CD4-positive, alpha-beta T cell treated with Interleukin-2 at 100 ng/mL for 4 hours (primary cell): Measurements from ENCODE around the gene SMIM10L2A.
"Not testable (repeated sequence)": the region's sequence is repeated elsewhere in the genome, so short reads cannot be mapped to it uniquely, and the experiment has no call there.

Experiments used
- DNase-seq: peaks from one replicate; pipeline ENCODE4 v3.0.0-alpha.2; 2020; ENCODE audit warnings: low spot score

SMIM10L2A gene

DNA sequence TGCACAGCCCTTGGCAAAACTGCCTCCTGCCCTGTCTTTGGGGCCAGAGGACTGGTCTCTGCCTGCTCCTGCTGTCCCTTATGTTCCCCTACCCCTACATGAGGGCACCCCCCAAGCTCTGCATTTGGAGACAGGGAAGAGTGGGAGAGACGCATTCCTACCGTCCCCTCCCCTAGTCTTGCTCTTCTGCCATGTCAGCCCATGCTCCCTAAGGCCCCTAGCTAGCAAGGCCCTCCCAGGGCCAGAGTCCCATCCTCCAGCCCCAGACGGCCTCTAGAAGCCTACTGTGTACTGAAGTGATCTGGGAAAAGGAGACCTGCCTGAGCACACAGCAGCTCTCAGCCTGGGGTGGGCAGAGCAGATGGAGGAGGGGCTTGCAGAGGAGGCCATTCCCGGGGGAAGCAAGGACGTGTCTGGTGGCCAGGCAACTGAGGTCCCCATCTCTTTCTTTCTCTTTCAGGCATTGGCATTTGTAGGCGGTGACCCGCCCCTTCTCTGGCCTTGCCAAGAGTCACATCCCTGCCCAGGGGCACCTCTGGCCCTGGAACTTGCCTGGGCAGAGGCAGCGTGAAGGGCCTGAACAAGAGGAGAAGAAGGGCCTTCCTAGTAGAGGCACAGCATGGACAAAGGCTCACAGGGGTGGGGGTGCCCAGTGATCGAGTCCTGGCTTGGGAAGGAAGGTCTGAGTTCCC is 1.6 kb downstream of the SMIM10L2A start:
- DNase-seq = not testable (repeated sequence)

DNA sequence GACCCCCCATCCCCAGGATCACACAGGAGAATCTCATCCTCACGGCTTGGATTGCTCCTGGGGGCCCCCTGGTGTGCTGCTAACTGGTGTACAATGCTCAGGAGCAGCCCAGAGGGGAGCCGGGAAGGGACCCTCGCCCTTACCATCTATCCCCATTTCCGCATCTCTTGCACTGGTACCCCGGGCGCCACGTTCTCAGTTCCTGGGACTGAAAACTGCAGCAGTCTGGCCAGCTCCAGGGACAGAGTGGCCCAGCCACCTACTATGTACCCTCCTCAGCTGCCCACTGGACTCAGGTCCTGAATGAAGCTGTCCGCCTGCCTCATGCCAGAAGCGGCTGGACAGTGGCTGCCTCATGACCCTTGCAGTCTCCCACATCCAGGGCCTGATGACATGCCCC is 2.7 kb downstream of the SMIM10L2A start:
- DNase-seq = no peak

DNA sequence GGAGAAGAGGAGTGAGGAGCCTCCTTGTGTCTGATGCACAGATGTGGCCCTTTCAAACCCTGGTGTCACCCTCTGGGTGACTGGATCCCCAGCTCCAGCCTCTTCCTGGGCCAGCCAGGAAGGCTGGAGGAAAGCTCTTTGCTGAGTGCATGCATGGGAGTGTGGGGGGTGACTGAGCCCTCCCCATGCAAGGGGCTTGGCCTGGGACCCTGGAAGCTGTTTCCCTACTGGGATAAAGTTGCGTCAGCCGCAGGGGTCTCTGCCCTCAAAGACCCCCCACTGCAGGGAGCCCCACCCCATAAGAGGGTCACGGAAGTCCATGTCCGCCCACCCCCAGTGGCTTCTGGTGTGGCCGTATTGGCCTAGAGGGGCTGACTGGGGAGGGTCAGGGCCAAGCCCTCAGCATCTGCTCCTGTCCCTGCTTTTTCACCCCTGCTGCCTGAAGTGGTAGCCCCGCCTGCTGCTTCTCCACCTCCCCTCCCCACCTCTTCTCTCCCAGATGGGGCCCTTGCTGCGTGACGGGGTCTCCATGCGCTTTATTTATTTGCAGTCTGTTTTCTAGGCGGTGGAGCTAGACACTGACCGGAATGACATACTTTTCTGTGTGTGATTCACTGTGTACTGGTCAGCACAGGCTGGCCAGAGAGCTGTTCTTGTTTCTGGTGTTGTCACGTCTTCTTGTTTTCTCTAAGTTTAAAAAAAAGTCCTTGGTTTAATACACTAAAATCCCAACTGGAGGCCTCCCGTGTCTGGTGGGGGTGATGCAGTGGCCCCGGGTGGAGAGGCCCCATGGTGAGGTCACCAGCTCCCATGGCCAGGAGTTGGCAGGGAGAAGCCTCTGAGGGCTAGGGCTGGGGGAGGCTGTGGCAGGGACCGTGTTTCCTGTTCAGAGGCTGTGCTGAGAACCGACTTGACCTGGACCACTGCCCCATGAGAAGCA is 3.6 kb downstream of the SMIM10L2A start:
- DNase-seq = no peak

DNA sequence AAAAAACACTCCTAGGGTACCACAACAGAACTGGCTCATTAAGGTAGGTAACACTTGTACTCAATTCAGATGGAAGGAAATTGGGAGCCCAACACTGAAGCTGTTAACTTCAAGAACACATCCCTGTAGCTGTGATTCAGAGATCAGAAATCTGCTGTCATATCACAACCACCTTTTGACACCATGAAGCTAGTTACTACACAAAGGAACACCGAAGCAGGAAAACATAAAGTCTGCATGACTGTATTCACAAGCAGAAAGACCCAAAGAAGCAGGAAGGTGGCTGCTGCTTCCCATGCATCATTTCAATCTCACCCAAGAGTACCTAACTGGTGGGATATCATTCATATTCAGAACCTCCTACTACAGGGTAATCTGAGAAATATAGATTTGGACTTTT is 7.7 kb downstream of the SMIM10L2A start:
- DNase-seq = no peak

DNA sequence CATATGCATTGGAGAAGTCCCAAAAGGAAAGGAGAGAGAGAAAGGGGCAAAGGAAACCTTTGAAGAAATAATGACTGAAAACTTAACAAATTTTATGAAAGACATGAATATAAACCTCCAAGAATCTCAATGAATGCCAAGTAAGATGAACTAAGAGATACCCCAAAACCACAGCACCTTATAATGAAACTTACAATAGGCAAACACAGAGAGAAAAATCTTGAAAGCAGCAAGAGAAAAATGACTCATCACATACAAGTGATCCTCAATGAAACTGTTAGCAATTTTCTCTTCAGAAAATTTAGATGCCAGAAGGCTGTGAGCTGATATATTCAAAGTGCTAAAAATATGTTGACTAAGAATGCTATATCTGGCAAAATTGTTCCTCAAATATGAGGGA is 10.1 kb downstream of the SMIM10L2A start:
- DNase-seq = no peak

DNA sequence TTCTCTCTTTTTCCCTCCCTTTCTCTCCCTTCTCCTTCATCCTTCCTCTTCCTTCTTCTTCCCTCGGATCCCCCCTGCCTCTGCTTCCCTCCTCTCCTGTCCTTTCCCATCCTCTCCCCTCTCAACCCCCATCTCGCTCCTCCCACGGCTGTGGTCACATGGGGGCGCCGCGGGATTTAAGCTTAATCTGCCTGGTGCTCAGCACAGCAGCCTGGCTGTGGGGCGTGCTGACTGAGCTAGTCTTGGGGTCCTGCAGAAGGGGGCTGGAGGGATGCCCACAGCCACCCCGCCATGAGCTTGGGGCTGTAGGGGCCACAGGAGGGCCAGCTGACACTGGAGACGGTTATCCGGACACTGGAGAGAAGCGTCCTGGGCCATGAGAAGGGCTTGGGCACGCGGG is 10.7 kb downstream of the SMIM10L2A start:
- DNase-seq = no peak

DNA sequence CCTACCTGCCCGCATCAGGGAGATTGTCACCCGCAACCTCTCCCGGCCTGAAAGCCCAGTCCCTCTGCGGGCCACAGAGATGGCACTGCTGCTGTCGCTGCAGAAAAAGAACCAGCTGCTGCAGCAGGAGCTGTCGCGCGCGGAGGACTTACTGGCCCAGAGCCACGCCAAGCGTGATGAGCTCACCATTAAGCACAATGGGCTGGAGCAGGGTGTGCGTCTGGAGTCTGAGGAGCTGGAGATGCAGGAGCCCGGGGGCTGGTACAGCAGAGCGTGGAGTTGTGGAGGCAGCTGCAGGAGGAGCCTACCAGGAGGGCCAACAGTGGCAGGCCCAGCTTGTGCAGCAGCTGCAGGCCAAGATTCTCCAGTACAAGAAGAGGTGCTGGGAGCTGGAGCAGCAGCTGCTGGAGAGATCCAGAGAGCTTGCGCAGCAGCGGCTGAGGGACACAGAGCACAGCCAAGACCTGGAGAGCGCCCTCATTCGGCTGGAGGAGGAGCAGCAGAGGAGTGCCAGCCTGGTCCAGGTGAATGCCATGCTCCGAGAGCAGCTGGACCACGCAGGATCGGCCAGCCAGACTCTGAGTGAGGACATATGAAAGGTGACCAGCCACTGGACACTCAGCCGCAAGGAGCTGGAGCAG is 11.3 kb downstream of the SMIM10L2A start:
- DNase-seq = no peak

DNA sequence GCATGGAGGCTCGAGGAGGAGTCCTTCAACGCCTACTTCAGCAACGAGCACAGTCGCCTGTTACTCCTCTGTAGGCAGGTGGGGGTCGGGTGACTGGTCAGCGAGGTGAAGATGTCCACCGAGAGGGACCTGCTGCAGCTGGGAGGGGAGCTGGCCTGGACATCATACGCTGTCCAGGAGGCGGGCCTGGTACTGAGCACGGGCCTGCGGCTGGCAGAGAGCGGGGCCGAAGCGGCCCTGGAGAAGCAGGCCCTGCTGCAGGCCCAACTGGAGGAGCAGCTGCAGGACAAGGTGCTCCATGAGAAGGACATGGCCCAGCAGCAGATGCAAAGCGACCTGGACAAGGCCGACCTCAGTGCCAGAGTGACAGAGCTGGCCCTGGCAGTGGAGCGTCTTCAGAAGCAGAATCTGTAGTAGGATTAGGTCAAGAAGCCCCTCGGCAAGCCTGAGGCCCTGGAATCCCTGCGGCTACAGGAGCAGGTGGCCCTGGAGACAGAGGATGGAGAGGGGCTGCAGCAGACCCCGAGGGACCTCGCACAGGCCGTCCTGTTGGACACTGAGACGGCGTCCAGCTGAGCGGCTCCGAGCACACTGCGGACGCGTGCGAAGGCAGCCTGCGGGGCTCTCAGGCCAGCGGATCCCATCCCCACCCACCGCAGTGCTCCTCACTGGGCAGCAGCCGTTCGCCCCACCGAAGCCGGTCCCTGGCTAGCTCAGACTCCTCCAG is 11.9 kb downstream of the SMIM10L2A start:
- DNase-seq = no peak

DNA sequence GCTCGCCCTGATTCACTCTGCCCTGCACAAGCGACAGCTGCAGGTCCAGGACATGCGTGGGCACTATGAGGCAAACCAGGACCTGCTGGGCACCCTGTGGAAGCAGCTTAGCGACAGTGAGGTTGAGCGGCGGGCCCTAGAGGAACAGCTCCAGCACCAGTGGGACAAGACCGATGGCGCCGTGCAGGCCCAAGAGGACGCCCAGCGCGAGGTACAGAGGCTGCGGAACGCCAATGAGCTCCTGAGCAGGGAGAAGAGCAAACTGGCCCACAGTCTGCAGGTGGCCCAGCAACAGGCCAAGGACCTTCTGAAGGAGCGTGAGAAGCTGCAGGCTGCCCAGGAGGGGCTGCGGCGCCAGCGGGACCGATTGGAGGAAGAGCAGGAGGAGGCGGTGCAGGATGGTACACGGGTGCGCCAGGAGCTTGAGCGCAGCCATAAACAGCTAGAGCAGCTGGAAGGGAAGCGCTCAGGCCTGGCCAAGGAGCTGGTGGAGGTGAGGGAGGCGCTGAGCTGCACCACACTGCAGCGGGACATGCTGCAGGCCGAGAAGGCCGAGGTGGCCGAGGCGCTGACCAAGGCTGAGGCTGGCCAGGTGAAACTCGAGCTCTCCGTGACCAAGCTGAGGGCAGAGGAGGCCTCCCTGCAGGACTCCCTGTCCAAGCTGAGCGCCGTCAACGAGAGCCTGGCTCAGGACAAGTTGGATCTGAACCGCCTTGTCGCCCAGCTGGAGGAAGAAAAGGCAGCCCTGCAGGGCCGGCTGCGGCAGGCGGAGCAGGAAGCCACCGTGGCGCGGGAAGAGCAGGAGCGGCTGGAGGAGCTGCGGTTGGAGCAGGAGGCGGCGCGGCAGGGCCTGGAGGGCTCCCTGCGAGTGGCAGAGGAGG is 12.8 kb downstream of the SMIM10L2A start:
- no peak for DNase-seq

DNA sequence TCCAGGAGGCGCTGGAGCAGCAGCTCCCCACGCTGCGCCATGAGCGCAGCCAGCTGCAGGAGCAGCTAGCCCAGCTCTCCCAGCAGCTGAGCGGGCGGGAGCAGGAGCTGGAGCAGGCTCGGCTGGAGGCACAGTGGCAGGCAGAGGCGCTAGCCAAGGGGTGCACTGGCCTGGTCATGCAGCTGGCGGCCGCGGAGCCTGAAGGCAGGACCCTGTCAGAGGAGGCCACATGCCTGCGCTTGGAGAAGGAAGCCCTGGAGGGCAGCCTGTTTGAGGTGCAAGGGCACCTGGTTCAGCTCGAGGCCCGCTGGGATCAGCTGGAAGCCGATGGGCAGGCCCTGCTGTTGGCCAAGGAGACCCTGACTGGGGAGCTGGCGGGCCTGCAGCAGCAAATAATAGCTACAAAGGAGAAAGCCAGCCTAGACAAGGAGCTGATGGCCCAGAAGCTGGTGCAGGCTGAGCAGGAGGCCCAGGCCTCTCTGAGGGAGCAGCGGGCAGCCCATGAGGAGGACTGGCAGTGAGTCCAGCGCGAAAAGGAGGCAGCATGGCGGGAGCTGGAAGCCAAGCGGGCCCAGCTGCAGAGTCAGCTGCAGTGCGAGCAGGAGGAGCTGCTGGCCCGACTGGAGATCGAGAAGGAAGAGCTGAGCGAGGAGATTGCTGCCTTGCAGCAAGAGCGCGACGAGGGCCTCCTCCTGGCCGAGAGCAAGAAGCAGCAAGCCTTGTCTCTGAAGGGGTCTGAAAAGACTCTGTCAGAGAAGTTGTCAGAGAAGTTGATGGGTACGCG is 13.6 kb downstream of the SMIM10L2A start:
- no peak for DNase-seq

DNA sequence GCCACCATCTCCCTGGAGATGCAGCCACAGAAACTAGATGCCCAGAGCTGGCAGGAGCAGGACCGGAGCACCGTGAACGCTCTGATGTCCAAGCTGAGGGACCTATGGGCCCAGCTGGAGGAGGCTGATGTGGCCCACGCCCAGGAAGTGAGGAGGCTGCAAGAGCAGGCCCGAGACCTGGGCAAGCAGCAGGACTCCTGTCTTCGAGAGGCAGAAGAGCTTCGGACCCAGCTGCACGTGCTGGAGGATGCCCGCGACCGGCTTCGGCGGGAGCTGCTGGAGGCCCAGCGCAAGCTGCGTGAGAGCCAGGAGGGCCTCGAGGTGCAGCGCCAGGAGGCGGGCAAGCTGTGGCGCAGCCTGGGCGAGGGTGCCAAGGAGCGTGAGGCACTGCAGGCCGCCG is 14.2 kb downstream of the SMIM10L2A start:
- DNase-seq = no peak

DNA sequence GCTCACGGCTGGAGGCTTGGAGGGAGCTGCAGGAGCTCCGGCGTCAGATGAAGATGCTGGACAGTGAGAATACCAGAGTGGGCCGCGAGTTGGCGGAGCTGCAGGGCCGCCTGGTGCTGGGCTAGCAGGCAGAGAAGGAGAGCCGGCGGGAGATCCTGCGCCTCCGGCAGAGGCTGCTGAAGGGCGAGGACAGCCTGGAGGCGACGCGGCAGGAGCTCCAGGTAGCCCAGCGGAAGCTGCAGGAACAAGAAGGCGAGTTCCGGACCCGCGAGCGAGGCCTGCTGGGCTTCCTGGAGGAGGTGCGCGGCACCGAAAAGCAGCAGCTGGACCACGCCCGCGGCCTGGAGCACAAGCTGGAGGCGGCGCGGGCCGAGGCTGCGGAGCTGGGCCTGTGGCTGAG is 14.7 kb downstream of the SMIM10L2A start:
- no peak for DNase-seq

DNA sequence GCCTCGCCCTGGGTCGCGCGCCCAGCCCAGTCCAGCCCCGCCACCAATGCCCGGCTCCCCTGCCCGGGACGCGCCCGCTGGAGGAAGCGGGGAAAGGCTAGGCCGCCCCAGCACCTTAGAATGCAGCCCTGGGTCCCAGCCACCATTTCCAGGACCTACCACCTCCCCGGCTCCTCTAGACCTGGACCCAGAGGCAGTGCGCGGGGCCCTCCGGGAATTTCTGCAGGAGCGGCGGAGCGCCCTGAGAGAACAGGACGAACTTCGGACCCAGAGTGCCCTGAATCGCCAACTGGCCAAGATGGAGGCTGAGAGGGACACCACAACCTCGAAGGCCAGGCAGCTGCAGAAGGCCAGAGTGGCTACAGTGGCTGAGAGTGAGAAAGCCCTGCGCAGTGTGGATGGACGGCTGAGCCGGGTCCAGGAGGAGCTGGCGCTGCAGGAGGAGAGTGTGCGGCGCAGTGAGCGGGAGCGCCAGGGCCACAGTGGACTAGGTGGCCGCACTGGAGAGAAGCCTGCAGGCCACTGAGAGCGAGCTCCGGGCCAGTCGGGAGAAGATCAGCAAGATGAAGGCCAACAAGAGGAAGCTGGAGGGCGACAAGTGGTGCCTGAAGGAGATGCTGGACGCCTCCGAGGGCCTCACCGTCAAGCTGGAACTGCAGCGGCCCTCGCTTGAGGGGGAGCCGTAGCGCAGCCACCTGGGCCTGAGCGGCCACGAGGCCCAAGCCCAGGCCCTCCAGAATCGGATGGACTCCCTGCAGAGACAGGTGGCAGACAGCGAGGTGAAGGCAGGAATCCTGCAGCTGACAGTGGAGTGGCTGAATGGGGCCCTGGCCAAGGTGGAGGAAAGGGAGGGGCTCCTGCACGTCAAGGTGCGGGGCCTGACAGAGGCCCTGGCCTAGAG is 15.5 kb downstream of the SMIM10L2A start:
- no peak for DNase-seq

DNA sequence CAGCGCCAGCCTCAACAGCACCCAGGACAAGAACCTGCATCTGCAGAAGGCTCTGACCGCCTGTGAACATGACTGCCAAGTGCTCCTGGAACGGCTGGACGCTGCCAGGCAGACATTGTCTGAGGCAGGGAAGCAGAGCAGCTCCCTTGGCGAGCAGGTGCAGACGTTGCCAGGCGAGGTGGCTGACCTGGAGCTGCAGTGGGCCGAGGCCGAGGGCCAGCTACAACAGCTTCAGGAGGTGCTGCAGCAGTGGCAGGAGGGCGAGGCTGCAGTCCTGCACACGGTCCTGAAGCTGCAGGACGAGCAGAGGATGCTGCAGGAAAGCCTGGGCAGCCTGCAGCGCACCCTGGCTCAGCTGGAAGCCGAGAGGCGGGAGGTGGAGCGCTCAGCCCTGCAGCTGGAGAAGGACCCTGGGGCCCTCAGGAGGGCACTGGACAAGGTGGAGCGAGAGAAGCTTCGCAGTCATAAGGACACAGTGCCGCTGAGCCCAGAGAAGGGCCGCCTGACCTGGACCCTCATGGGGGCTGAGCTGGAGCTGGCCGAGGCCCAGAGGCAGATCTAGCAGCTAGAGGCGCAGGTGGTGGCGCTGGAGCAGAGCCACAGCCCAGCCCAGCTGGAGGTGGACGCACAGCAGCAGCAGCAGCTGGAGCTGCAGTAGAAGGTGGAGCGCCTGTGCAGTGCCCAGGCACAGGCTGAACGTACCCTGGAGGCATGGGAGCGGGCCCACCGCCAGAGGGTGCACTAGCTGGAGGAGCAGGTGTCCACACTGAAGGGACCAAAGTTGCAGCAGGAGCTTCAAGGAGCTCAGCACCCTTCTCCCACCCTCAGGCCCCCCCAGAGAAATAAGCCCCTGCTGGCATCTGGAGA is 16.4 kb downstream of the SMIM10L2A start:
- DNase-seq = no peak

DNA sequence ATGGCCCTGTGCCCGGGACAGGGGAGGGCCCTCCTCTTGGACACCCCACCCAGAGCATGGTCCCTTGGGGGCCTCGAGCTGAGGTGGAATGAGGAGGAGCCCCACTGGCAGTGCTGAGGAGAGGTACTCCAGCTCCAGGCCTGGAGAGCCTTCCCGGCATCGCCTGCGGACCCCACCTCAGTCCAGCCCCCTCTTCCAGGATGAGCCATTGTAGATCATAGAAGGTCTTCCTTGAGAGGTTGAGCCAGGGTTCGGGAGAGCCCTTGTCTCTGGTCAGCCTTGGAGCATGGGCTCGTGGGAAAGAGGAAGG is 16.9 kb downstream of the SMIM10L2A start:
- no peak for DNase-seq

DNA sequence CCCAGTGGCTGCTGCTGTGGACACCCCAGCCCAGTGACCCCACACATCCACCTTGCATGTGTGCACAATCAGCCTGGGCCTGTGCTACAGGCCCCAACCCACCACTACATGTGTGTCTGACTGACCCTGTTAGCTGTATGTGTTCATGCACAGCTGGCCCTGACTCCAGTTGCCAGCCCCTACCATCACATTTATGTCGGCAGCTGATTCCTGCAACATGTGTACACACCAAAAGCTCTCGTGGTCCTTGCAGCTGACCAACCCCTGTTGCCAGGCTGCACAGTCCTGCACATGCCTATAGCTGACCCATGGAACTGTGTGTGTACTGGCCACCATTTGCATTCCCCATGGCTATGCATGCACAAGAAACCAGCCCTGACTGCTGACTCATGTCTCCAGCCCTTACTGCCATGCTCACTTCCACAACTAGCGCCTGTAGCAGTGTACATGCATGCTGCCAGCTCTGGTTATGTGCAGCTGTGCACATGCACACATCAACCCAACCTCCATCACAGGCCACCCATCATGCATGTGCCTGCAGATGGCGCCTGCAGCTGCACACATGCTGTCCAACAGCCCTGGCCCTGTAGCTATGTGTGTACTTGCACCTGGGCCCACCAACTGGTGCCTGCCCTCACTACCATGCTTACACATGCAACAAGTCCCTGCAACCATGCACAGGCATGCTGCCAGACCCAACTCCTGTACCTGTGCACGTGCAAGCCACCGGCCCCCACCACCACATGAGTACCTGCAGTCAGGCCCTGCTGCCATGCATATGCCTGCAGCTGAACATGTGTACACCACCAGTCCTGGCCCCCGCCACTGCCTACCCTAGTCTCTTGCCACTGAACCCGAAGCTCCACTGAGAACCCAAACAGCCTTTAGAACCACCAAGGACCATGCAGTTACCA is 28.1 kb downstream of the SMIM10L2A start:
- no peak for DNase-seq

DNA sequence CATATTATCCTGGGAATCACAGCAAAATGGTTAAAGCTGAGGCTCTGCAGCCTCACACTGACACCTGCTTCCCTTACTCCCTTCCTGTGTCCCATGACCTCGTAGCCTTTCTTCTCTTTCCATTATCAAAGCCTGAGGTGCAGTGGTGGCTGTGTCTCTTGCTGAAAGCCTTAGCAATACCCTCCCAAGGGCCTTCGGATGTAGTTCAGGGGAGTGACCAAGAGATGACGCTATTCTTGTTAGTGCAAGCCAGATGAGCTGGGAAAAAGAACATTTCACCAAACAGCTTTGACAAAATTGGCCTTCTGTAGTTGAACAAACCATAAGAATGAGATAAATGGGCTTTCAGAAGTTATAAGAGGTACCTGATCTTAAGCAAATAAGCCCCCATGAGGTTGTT is 31.6 kb downstream of the SMIM10L2A start:
- no peak for DNase-seq
